GM18867 (cell line): ENCODE measurements around the gene STK32C.
A peak's percentile ranks its signal among the peaks of the same experiment; 100 is the strongest.

Experiments used
- ATAC-seq: cut with Tn5 transposase; IDR thresholded peaks from one replicate; pipeline ENCODE4 v1.9.1; 2021; ENCODE audit warnings: mild to moderate bottlenecking, moderate library complexity; ENCODE audit not compliant: unreplicated experiment

Gene STK32C

DNA sequence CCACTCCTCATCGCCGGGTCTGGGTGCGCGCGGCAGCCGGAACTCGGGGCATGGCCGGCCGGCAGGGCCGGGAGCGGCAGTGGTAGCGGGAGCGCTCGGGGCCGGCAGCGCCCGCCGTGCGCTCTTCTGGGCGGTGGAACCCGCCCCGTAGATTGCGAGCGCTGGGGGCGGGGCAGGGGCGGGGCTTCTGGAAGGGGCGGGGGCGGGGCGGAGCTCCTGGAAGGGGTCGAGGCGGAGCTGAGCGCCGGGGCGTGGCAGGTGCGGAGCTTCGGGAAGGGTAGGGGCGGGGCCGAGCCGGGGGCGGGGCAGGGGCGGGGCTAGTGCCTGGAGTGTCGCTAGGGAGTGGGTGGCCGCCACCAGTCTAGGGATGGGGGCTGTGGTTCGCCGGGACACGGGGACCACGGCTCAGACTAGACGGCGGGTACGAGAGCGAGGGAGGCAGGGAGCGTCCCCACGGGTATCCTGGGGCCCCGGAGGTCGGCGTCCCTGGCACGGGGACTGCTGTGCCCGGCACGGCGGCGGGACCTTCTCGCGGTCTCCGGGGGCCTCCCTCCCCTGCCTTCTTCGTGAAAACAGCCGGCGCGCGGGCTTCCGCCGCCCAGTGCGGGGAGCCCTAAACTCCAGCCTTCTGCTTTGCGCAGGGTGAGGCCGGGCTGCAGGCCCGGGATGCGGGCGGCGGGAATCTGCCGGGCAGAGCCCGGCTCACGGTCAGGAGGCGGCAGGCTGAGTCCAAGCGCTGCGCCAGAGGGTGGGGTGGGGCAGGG lies at the start of gene STK32C:
TSS of gene STK32C (minus strand) at position 128 of the 764 bp plus-strand sequence. CDS start at position 11, 117 bp downstream.
- ATAC-seq, result peak; percentile 75

DNA sequence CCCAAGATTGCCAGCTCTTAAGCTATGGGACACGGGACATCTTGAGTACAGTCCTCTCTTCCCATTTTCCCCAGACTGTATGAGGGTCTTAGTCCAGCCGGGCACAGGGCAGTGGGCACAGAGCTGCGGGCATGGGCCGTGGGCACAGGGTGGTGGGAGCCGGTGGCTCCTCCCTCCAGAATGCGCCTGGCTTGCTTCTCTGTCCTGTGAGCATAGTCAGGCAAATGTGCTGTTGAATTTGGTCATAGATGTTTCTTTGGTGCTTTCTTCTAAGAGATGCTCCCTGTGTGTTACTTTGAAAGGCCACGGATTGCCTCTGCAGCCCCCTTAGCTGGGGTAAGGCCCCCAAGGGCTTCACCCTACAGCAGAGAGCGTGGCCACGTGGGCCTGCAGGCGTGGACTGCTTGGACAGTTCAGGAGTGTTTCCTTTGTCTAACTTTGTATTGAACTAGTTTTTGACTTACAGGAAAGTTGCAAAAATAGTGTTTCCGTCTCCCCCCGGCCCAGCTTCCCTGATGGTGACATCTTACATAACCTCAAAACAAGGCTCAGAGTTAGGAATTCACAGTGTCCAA lies 49.0 kb upstream of the STK32C start:
- ATAC-seq, result no peak

DNA sequence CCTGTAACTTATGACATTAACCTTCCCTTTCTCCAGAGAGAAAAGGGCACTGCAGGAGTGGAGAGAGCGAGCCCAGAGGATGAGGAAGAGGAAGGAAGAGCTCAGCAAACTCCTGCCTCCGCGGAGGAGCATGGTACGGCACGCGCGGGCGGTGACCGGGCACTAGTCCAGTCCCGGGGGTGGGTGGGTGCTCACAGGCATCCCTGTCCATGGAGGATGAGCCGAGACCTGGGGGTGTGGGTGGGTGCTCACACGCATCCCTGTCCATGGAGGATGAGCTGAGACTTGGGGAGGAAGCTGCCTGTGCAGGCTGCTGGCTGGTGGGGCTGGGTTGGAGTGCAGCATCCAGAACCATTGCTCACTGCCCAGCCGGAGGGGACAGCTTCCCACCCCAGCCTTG lies 48.0 kb upstream of the STK32C start:
- no peak for ATAC-seq

DNA sequence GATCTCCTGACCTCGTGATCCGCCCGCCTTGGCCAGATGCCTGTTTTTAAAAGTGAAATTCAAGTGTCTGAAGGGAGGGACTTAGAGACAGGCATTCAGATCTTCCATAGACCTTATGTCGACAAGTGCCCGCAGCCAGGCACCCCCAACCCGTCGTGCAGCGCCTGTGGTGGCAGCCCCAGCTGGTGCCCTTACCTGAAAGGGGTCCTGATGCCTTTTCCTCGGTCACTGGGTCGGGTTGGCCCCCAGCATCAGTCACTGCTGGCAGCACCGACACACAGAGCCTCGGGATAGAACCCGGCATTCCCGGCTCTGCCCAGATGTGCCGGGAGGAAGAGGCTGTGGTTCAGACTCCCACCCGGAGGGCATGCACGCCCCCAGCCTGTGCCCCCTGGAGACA lies 47.5 kb upstream of the STK32C start:
- ATAC-seq, result no peak

DNA sequence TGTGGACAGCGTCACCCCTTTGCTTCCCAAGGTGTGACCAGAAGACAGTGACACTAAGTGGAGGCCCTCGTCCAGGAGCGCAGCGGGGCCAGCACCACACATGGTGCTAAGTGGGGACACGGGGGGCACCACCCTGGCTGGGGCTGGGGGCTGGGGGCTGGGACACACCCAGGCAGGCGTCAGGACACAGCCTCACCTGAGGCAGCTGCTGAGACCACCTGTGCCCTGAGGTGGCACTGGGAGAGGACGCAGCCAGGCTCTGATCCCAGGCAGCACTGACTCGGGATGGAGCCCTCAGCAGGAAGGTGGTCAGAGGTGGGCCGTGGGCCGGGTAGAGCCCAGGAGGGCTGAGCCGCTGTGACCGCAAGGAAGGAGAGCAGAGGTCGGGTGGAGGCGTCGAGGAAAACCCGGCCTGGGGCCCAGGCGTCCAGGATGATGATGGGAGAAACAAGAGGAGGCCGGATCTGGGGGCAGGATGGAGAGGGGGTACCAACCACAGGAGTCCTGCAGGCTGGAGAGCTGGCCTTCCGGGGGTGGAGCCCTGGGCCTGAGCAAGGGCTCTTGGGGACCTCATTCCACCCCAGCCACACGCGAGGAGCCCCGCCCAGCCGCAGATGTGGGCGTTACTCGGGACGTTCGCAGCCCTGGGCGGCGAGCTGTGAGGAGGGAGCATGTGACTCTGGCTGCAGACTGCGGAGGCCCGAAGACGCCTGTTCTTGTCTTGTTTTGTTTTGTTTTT lies 46.8 kb upstream of the STK32C start:
- no peak for ATAC-seq

DNA sequence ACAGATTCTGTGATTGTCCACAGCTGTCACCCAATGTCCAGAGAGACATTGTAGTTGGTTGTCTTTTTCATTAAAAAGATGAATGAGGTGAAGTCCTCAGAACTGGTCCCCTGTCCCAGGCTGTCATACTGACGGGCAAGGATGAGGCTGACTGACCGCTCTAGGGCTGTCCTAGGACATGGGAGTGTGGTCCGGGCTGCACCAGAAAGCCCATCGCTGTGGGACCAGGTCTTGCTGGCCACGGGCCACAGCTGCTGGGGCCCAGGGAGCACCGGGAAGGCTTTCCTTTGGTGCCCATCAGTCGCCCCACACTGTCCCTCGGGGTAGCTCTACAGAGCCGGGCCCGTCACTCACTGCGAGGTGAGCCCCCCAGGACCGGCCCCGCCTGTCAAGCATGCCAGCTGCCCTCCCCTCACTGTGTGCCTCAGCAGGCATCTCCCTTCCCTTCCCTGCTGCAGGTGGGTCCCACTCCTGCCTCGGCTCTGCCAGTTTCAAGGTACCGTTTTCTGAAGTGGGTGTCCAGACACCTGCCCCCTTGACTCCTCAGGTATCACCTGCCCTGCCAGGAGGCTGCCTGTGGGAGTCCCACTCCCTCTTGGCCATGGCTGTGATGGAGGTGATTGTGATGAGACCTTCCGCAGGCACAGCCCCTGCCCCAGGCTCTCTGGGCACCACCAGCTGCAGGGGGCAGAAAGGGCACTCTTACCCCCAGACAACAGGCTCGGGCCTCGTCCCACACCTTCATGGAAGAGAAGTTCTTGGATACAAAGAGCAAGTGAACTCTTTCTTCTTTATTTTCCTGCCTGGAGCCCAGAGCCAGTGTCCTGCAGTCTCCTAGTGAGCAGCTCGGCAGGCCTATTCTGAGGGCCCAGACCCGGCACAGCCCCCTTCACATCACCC lies 46.0 kb upstream of the STK32C start:
- ATAC-seq, result no peak

DNA sequence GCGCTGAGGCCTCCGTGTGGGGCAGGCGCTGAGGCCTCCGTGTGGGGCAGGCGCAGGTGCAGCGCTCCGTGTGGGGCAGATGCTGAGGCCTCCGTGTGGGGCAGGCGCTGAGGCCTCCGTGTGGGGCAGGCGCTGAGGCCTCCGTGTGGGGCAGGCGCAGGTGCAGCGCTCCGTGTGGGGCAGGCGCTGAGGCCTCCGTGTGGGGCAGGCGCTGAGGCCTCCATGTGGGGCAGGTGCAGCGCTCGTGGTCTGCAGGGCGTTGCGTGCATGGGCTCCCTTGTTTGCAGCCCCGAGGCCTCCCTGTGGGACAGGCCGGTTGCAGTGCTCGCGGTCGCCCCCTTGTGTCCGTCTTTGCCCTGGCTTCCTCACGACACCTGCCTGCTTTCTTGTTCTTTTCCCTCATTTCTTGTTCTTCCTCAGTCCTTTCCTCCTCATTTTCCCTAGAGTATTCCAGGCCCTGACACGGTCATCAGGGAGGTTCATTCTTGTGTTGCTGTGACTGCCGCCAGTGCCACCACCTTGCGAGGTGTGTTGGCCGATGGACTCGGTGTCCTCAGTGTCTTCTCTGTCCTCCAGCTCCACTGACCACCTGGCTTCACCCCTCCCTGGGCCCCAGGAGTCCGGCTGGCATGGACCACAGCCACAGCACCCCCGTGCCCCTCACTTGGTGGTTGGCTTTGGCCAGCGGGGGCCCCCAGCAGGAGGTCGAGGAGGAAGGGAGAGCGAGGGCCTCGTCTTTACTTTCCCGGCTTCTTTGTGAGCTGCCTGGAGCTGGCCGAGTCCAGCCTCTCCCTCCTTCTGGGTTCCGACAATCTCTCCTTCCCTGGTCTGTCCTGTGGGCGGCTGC lies 44.9 kb upstream of the STK32C start:
- ATAC-seq, result peak; percentile 70

DNA sequence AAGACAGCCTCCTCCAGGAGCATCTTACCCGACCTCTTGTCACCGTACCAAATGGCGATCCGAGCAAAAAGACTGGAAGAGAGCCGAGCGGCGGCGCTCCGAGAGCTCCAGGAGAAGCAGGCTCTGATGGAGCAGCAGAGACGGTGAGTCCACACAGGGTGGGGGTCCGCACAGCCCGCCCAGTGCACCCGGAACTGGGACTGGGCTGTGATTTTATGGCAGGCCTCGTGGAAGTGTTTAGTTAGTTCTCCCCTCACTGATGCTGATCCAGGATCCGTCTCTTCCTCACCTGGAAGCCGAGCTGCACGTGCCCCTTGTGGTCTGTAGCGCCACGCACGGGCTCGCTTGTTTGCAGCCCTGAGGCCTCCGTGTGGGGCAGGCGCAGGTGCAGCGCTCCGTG lies 43.9 kb upstream of the STK32C start:
- no peak for ATAC-seq

DNA sequence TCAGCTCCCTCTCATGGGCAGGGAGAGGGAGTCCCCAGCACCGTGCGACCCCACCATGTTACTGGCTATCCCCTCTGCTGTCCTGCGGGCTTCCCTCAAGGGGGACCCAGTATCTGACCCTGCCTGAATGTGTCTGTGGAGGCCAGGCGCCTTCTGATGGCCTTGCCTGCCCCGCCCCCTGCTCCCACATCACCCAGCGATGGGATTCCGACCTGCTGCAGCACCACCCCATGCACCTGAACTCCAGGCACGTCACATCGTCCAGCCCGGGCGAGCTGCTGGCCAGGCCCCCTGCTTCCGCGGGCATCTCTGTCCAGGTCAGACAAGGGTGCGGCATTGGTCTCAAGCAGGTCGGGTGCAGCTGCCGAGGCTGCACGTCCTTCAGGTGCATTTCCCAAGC lies 43.2 kb upstream of the STK32C start:
- no peak for ATAC-seq

DNA sequence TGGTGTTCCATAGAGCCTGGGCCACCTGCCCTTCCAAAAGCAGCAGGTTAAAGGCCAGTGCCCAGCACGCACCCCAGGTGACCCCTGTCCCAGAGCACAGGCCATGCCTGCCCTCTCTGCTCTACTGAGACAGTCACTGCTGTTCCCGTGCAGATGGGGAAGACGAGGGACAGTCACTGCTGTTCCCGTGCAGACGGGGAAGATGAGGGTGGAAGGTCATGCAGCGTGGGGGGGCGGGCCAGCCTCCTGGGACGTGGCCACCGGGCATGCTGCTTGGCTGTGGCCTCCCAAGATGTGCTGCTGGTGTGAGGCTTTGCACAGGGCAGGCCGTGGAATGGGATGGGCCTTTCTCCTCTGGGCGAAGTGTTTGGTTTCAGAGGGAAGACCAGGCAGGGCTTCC lies 42.6 kb upstream of the STK32C start:
- no peak for ATAC-seq

DNA sequence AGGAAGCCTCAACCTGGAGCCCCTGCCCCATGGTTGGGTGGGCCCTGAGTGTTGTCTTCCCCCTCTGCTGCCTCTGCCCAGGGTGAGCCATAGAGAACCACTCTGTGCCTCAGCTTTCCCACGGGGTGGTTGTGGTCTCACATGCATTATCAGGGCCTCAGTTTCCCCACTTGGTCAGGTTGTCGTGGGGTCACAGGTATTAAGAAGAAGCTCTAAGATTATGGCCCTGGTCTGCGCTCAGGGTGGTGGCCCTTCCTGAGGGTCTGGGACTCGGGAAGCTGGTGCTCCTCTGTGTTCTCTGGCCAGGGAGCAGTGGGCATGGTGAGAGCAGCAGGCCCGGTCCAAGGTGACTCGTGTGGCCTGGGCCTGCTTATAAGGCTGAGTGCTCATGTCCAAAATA lies 42.0 kb upstream of the STK32C start:
- no peak for ATAC-seq

DNA sequence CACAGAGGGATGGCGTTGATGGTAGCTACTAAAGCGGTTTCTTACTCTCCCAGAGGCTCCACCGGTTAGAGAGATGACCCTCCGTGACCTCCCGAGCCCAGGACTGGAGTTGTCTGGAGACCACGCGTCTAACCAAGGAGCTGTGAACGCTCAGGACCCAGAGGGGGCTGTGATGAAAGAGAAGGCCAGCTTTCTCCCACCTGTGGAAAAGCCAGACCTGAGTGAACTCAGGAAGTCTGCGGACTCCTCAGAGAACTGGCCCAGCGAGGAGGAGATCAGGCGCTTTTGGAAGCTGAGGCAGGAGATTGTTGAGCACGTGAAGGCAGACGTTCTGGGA lies 40.1 kb upstream of the STK32C start:
- no peak for ATAC-seq

DNA sequence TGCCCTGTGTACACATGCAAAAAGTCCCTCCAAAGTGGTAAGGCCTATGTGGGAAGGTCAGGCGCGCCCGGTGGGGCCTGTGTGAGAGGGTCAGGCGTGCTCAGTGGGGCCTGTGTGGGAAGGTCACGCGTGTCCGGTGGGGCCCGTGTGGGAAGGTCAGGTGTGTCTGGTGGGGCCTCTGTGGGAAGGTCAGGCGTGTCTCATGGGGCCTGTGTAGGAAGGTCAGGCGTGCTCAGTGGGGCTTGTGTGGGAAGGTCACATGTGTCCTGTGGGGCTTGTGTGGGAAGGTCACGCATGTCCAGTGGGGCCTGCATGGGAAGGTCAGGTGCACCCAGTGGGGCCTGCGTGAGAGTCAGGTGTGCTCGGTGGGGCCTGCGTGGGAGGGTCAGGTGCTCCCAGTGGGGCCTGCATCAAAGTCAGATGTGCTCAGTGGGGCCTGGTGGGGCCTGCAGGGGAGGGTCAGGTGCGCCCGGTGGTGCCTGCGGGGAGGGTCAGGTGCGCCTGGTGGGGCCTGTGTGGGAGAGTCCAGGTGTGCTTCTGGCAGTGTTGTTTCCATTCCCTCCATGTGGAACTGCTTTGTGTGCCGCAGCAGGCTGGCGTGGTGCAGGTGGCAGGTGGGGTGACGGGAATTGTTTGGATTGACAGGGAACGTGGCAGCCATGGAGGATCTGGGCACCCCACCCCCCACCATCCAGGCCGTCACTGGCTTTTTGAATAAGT lies 39.6 kb upstream of the STK32C start:
- no peak for ATAC-seq

DNA sequence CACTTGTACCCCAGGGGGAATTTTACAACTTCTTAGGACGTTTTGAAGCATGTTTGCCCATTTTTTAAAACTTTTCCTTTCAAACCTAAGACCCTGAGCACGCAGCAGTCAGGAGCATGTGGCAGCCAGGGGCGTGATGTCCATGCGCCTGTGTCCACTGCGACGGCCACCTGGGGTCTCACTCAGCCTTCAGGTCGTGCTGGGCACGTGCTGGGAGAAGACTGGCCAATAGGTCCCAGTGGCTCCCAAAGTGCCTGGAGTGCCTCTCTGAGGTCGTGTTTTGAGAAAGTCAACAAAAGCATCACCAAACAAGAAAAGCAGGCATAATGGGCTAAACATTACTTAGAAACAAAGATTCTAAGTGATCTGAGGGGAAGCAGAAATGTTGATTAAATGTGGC lies 39.1 kb upstream of the STK32C start:
- ATAC-seq, result no peak

DNA sequence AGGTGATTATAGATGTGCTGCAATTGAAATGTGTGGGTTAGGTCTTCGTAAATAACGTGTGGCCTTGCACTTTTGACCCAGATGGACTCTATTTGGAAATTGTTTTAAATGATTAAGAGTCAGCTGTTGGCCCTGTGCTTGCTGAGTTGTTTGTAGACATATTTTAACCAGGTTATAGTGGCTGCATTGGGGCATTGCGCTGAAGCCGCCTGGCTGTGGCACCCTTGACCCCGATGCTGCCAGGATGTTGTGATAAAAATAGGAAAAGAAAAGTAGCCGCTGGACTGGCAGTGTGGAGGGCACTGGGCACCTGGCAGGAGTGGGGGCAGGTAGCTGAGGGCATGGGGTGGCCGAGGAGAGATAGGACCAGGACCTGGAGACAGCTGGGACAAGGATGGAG lies 37.6 kb upstream of the STK32C start:
- ATAC-seq, result no peak

DNA sequence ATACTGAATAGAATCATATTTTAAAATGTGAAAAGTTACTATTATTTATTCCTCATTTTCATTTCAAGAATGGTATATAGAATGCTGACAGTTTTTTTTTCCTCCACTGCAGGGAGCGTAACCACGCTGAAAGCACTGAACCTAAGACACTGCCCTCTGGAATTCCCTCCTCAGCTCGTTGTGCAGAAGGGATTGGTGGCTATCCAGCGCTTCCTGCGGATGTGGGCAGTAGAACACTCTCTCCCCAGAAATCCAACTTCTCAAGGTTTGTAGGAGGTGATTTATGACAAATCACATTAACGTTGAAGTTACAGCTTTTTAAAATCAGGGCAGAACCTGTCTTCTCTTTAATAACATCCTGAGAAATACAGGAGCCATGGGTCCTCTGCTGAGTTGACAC lies 36.6 kb upstream of the STK32C start:
- no peak for ATAC-seq

DNA sequence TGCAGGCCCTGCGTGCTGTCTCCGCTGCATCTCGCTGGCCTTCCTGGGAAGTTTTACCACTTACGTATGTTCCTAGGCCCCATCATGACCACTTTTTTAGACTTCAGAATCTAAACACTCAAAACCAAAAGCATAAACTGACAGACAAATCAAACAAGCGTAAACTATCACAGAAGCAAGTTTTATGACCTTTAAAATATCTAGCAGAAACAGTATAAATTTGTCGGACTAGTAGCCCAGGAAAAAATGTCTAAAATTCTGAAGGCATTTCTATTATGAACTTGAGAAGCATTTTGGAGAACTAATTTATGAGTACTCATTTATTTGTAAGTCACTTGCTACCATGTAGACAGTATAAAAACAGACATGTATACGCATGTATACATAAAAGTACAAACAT lies 34.8 kb upstream of the STK32C start:
- no peak for ATAC-seq

DNA sequence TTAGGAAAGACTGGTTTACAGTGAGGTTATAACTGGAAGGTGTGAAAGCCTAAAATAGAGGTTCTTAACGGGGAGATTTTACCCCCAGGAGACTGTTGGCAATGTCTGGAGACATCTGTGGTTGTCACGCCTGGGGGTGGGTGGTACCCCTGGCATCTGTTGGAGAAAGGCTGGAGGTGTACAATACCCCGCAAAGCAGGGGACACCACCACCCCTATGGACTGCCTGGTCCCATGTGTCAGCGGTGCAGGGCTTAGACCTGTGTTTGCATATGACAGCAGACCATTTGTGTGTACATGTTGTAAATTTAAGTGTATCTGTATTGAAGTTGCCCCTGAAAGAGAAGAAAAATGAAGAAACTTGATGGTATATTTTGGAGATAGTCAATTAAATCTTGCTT lies 34.0 kb upstream of the STK32C start:
- ATAC-seq, result no peak

DNA sequence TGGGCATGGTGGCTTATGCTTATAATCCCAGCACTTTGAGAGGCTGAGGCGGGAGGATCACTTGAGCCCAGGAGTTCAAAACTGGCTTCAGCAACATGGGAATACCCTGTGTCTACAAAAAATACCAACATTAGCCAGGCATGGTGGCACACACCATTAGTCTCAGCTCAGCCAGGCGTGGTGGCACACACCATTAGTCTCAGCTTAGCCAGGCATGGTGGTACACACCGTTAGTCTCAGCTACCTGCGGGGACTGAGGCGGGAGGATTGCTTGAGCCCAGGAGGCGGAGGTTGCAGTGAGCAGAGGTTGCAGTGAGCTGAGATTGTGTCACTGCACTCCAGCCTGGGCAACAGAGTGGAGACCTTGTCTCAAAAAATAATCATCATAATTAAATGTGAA lies 33.3 kb upstream of the STK32C start:
- no peak for ATAC-seq

DNA sequence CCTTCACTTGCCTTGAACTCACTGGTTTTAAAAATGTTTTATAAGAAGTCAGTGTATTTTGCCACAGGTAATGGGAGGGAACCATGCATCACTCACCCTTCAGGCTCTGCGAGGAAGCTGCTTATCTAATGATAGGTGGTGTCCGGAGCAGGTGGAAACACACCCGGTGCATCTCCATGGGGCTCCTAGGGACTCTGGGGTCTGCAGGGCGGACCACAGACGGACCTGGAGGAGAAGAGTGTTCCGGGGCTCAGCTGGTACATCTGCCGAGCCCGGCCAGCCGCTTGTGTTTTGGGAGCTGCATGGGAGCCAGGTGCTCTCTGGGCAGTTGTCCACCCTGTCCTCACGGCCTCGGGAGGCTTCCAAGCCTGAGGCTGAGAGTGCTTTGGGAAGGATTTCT lies 31.5 kb upstream of the STK32C start:
- ATAC-seq, result no peak
